Gastrocnemius medialis (tissue), 4 donors: ENCODE measurements around the gene GSTM4.

Experiments used
- POLR2A ChIP-seq, 2 donors: fragments of 450-650 bp; IDR thresholded peaks; one replicate each; pipeline ENCODE4 v1.6.1; 2017; ENCODE audit warnings: antibody characterized with exemption in 2 of 2, mild to moderate bottlenecking in 2 of 2, moderate library complexity in 2 of 2
- TF ChIP-seq, protein P1 (sequence below), 5 experiments: fragments of 450-650 bp in 3 of 5; fragments of 200-600 bp in 2 of 5; sonication (generic) in 2 of 5; IDR thresholded peaks in 4 of 5; conservative IDR thresholded peaks in 1 of 5; 1 replicate in 4 of 5; 2 replicates in 1 of 5; pipeline ENCODE4 v1.5.1; 2016 to 2019; ENCODE audit warnings: antibody characterized with exemption in 5 of 5, mild to moderate bottlenecking in 3 of 5, moderate library complexity in 3 of 5

DNA sequence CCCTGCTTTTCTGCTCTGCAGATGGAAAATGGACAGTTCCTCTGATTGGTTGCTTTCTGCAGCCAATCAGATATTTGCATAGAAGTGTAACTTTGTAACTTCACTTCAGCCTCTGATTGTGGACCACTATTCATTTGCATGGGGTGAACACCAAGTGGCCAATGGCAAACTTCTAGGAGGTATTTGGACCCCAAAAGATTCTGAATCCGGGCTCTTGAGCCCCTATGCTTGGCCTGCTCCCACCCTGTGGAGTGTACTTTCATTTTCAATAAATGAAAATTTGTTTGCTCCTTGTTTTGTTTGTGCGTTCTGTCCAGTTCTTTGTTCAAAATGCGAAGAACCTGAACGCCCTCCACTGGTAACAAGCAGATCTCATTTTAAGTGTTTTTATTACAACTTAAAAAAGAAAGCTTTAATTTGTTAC, 6.4 kb upstream of the GSTM4 start:
- TF ChIP-seq POLR2A (IDR thresholded peaks at IDR 0.05), result no peak
- TF ChIP-seq, protein P1, sequence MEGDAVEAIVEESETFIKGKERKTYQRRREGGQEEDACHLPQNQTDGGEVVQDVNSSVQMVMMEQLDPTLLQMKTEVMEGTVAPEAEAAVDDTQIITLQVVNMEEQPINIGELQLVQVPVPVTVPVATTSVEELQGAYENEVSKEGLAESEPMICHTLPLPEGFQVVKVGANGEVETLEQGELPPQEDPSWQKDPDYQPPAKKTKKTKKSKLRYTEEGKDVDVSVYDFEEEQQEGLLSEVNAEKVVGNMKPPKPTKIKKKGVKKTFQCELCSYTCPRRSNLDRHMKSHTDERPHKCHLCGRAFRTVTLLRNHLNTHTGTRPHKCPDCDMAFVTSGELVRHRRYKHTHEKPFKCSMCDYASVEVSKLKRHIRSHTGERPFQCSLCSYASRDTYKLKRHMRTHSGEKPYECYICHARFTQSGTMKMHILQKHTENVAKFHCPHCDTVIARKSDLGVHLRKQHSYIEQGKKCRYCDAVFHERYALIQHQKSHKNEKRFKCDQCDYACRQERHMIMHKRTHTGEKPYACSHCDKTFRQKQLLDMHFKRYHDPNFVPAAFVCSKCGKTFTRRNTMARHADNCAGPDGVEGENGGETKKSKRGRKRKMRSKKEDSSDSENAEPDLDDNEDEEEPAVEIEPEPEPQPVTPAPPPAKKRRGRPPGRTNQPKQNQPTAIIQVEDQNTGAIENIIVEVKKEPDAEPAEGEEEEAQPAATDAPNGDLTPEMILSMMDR (IDR thresholded peaks at IDR 0.05 in 4 of 5, conservative IDR thresholded peaks at IDR 0.05 in 1 of 5), result peak in 1 of 5 experiments; percentile 12
